Measurements from ENCODE around the gene FBXL16.

The FBXL16 gene

GRCh38 chr16:734981-735881 lies 29.6 kb upstream of the FBXL16 start:
- DNase-seq = no peak

GRCh38 chr16:734208-734980 lies 28.8 kb upstream of the FBXL16 start:
- DNase-seq = no peak

GRCh38 chr16:733382-734207 lies 28.0 kb upstream of the FBXL16 start:
- DNase-seq = no peak

GRCh38 chr16:732936-733335 lies 27.3 kb upstream of the FBXL16 start:
- DNase-seq = no peak

GRCh38 chr16:732332-732731 lies 26.7 kb upstream of the FBXL16 start:
- DNase-seq = no peak

GRCh38 chr16:730666-731509 lies 25.3 kb upstream of the FBXL16 start:
- no peak for DNase-seq

GRCh38 chr16:729768-730665 lies 24.4 kb upstream of the FBXL16 start:
- DNase-seq = no peak

GRCh38 chr16:728890-729744 lies 23.5 kb upstream of the FBXL16 start:
- DNase-seq = no peak

- peak; percentile 57 for DNase-seq
Measured at GRCh38 chr16:728131-728889, 22.7 kb upstream of the FBXL16 start.

GRCh38 chr16:727291-727977 lies 21.8 kb upstream of the FBXL16 start:
- DNase-seq = no peak

GRCh38 chr16:726438-727290 lies 21.1 kb upstream of the FBXL16 start, which contains the start of the genes CCDC78 and HAGHL:
Gene CCDC78 (minus strand): TSS chr16:726443. CDS start chr16:726367, 76 bp downstream.
Gene HAGHL (plus strand): TSS chr16:727106. CDS start chr16:727510, 404 bp downstream.
- no peak for DNase-seq

GRCh38 chr16:726188-726437 lies 20.5 kb upstream of the FBXL16 start:
- no peak for DNase-seq

- DNase-seq = no peak
Measured at GRCh38 chr16:725463-726187, 20.0 kb upstream of the FBXL16 start.

GRCh38 chr16:725041-725376 lies 19.4 kb upstream of the FBXL16 start:
- no peak for DNase-seq

GRCh38 chr16:724188-725040 lies 18.8 kb upstream of the FBXL16 start:
- DNase-seq = no peak

GRCh38 chr16:723695-724094 lies 18.1 kb upstream of the FBXL16 start:
- no peak for DNase-seq
